SH-SY5Y (cell line): ENCODE data around the gene RELL1.

ENCODE experiments used
- GATA2 ChIP-seq: IDR thresholded peaks from 2 replicates; pipeline ENCODE4 v1.6.1; 2011; ENCODE audit warnings: mild to moderate bottlenecking, low read depth, low read length
- GATA3 ChIP-seq: IDR thresholded peaks from 2 replicates; pipeline ENCODE4 v1.6.1; 2011; ENCODE audit warnings: low read depth, mild to moderate bottlenecking, low read length, moderate library complexity

DNA sequence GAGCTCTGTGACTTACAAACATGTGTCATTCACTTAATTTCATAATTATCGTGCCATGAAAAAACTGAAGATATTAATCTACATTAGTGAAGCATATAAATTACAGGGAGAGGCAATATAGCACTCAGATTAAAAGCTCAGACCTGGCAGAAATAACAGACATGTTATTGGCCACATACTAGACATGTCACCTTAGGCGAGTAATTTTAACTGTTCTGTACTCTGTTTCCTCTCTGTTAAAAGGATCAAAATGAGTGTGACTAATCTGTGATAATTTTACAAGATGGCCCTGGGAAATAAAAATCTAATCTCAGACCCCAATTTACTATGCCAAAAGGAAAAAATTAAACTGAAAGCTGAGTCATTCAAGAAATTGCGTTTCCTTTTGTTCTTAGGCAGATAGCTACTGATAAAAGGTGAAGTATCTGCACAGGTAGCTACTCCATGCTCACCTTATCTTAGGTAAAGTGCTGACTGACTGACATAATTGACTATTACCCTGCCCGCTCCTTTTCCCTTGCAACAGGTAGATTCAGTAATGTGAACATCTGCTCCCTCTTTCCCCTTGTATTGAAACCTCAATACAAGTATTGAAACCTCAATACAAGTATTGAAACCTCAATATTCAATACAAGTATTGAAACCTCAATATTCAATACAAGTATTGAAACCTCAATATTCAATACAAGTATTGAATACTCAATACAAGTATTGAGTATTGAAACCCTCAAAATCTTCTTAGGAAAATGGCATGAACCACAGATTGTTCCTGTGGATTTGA lies 33.2 kb downstream of the RELL1 start:
- no peak for TF ChIP-seq GATA2
- TF ChIP-seq GATA3 = no peak
